ENCODE results near the gene NR2E1.

Gene NR2E1

GRCh38 chr6:108171918-108172516 lies 6.2 kb downstream of the NR2E1 start:
- no peak for DNase-seq

- no peak for DNase-seq
Measured at GRCh38 chr6:108174371-108175175, 8.8 kb downstream of the NR2E1 start.

- DNase-seq, result no peak
Measured at GRCh38 chr6:108175176-108175591, 9.4 kb downstream of the NR2E1 start.

- DNase-seq, result peak; percentile 74
Measured at GRCh38 chr6:108175592-108176279, 9.9 kb downstream of the NR2E1 start.

GRCh38 chr6:108176281-108177089 lies 10.7 kb downstream of the NR2E1 start:
- peak; percentile 42 for DNase-seq

GRCh38 chr6:108179741-108180140 lies 13.9 kb downstream of the NR2E1 start:
- DNase-seq, result no peak

GRCh38 chr6:108180266-108180665 lies 14.4 kb downstream of the NR2E1 start:
- no peak for DNase-seq

GRCh38 chr6:108180776-108181175 lies 15.0 kb downstream of the NR2E1 start:
- DNase-seq, result no peak

- DNase-seq, result no peak
Measured at GRCh38 chr6:108186226-108186625, 20.4 kb downstream of the NR2E1 start.

- DNase-seq, result no peak
Measured at GRCh38 chr6:108187519-108187918, 21.7 kb downstream of the NR2E1 start.

GRCh38 chr6:108193131-108193530 lies 27.3 kb downstream of the NR2E1 start:
- DNase-seq, result no peak

GRCh38 chr6:108193835-108194234 lies 28.0 kb downstream of the NR2E1 start:
- DNase-seq, result no peak

GRCh38 chr6:108194503-108194902 lies 28.7 kb downstream of the NR2E1 start:
- DNase-seq, result no peak

- no peak for DNase-seq
Measured at GRCh38 chr6:108195209-108195608, 29.4 kb downstream of the NR2E1 start.

GRCh38 chr6:108198761-108199498 lies 33.1 kb downstream of the NR2E1 start:
- no peak for DNase-seq

- no peak for DNase-seq
Measured at GRCh38 chr6:108200186-108200585, 34.4 kb downstream of the NR2E1 start.

- DNase-seq, result no peak
Measured at GRCh38 chr6:108200631-108201030, 34.8 kb downstream of the NR2E1 start.

- no peak for DNase-seq
Measured at GRCh38 chr6:108203189-108204112, 37.6 kb downstream of the NR2E1 start.

- no peak for DNase-seq
Measured at GRCh38 chr6:108207013-108207412, 41.2 kb downstream of the NR2E1 start.

GRCh38 chr6:108209738-108210137 lies 43.9 kb downstream of the NR2E1 start:
- no peak for DNase-seq

GRCh38 chr6:108210556-108210955 lies 44.7 kb downstream of the NR2E1 start:
- no peak for DNase-seq

Measured in DMS53 (cell line).